OCI-LY7 (cell line): ENCODE data around the gene ALOX5. TPM values are rescaled to one million over a fixed set of nuclear protein-coding genes. Genes with fewer than 3 reads are reported as not detected.

ENCODE experiments used
- BruUV-seq: library from RNA; stranded (reverse); fragments of 400-500 nt; replicated peaks from 2 replicates; lab custom pipeline; 2021; lab: Mats Ljungman, UMichigan
- CTCF ChIA-PET: fragments of 300-600 bp; sonication (Branson Sonifier 250); formaldehyde crosslinking; loops from one replicate; lab custom pipeline; 2022; ENCODE audit warnings: antibody characterized with exemption; ENCODE audit not compliant: unreplicated experiment; lab: Charles Lee
- POLR2A ChIA-PET: fragments of 300-600 bp; sonication (Branson Sonifier 250); formaldehyde crosslinking; loops from one replicate; lab custom pipeline; 2022; ENCODE audit warnings: antibody characterized with exemption; lab: Charles Lee
- DNase-seq: peaks from one replicate; pipeline ENCODE4 v3.0.0-alpha.2; 2015; ENCODE audit warnings: low spot score
- H2AFZ ChIP-seq: fragments of 200-600 bp; sonication (generic), shearing (Covaris generic); 2 replicates; pipeline ENCODE4 v1.6.1; 2014; ENCODE audit warnings: mild to moderate bottlenecking, antibody characterized with exemption, low read length, moderate library complexity
- H3K27ac ChIP-seq: fragments of 200-600 bp; sonication (generic); 2 replicates; pipeline ENCODE4 v1.5.1; 2014; ENCODE audit warnings: mixed run types, low read depth, mild to moderate bottlenecking, moderate library complexity, low read length, inconsistent platforms; ENCODE audit not compliant: poor library complexity, severe bottlenecking
- H3K36me3 ChIP-seq: fragments of 200-600 bp; sonication (generic); 2 replicates; pipeline ENCODE4 v1.6.1; 2014; ENCODE audit warnings: mild to moderate bottlenecking, antibody characterized with exemption, low read length, moderate library complexity, mixed read lengths; ENCODE audit not compliant: insufficient read depth
- H3K4me1 ChIP-seq: fragments of 200-600 bp; sonication (generic); 2 replicates; pipeline ENCODE4 v1.5.1; 2014; ENCODE audit warnings: mild to moderate bottlenecking, low read length; ENCODE audit not compliant: insufficient read depth, poor library complexity, severe bottlenecking
- H3K4me2 ChIP-seq: fragments of 200-600 bp; sonication (generic); 2 replicates; pipeline ENCODE4 v1.6.1; 2014; ENCODE audit warnings: mild to moderate bottlenecking, low read length
- H3K4me3 ChIP-seq: fragments of 200-600 bp; sonication (generic); 2 replicates; pipeline ENCODE4 v1.5.1; 2014; ENCODE audit warnings: mild to moderate bottlenecking, low read depth, low read length; ENCODE audit not compliant: poor library complexity, severe bottlenecking
- H3K79me2 ChIP-seq: fragments of 200-600 bp; sonication (generic); 2 replicates; pipeline ENCODE4 v1.6.1; 2016; ENCODE audit warnings: low read depth, mild to moderate bottlenecking, low read length, moderate library complexity, mixed read lengths; ENCODE audit not compliant: insufficient read depth
- H3K9me2 ChIP-seq: fragments of 200-600 bp; sonication (generic); 2 replicates; pipeline ENCODE4 v1.6.1; 2016; ENCODE audit warnings: mild to moderate bottlenecking, low read length, mixed read lengths; ENCODE audit not compliant: insufficient read depth
- H3K9me3 ChIP-seq: fragments of 200-600 bp; sonication (generic); 2 replicates; pipeline ENCODE4 v1.6.1; 2014; ENCODE audit warnings: mild to moderate bottlenecking, mixed run types, low read length, mixed read lengths
- H4K20me1 ChIP-seq: fragments of 200-600 bp; sonication (generic); 2 replicates; pipeline ENCODE4 v1.6.1; 2014; ENCODE audit warnings: mild to moderate bottlenecking, antibody characterized with exemption, low read length, moderate library complexity, mixed read lengths; ENCODE audit not compliant: insufficient read depth
- CTCF ChIP-seq: fragments of 200-600 bp; sonication (generic); conservative IDR thresholded peaks from 2 replicates; pipeline ENCODE4 v1.5.1; 2014; ENCODE audit warnings: mild to moderate bottlenecking, antibody characterized with exemption, low read length, moderate library complexity, mixed read lengths
- EZH2phosphoT487 ChIP-seq: fragments of 200-600 bp; sonication (generic); IDR thresholded peaks from 2 replicates; pipeline ENCODE4 v1.6.1; 2018; ENCODE audit warnings: low read depth, borderline replicate concordance, mild to moderate bottlenecking, mixed run types, antibody characterized with exemption, low read length, moderate library complexity, mixed read lengths
- intact Hi-C: fragments of 100-400 bp; cut with micrococcal nuclease; formaldehyde crosslinking; loops from one replicate; pipeline ENCODE4 v1.10.0; 2022; ENCODE audit not compliant: unreplicated experiment
- total RNA-seq, 2 experiments: library from RNA; depleted of rRNA in 1 of 2; stranded (reverse); fragments of >200 nt in 1 of 2; shearing (Covaris generic) in 1 of 2; gene quantifications; 2 replicates each; pipeline ENCODE4 v1.2.3, GENCODE V29; 2014 to 2022

ALOX5 gene
- total RNA-seq, 2 experiments from 2014 or later: 139 to 164 TPM

- Histone ChIP-seq H3K36me3 (peaks cover 79% of the 10 kb centered on the region), H3K9me3 (no peaks in the 10 kb centered on the region), H2AFZ (no peak overlapping the region), H3K4me3 (no peak overlapping the region), H3K9me2 (no peaks in the 10 kb centered on the region), H4K20me1 (peaks cover 10% of the 10 kb centered on the region; the same call in 1 of the 2 replicates), H3K79me2 (no peaks in the 10 kb centered on the region), H3K27ac (no peak overlapping the region), H3K4me1 (peaks cover 23% of the 10 kb centered on the region), H3K4me2 (no peak overlapping the region)
- CTCF ChIA-PET: no interaction called here
- DNase-seq: no peak
- BruUV-seq: no TSS peak
- POLR2A ChIA-PET: no interaction called here
- no peak for TF ChIP-seq CTCF
- intact Hi-C loops: no loop called here
These were observed 50.0 kb downstream of the ALOX5 start for GRCh38 chr10:45423976-45424499.

- Histone ChIP-seq H3K79me2 (no peaks in the 10 kb centered on the region), H3K9me3 (no peaks in the 10 kb centered on the region), H3K4me1 (peaks cover 15% of the 10 kb centered on the region), H3K27ac (no peak overlapping the region), H2AFZ (no peak overlapping the region), H3K4me2 (no peak overlapping the region), H3K36me3 (peaks cover 86% of the 10 kb centered on the region), H3K9me2 (no peaks in the 10 kb centered on the region), H3K4me3 (no peak overlapping the region), H4K20me1 (peaks cover 11% of the 10 kb centered on the region; the same call in 1 of the 2 replicates)
- BruUV-seq: no TSS peak
- intact Hi-C loops: no loop called here
- no peak for DNase-seq
- POLR2A ChIA-PET: interaction anchor here (0.9 kb wide), 1 partner anchor 9 kb away, joined by 3 read pairs; no protein-coding TSS in a partner anchor
- TF ChIP-seq CTCF (no peak), EZH2phosphoT487 (no peak)
- CTCF ChIA-PET: no interaction called here
These were observed 50.8 kb downstream of the ALOX5 start for GRCh38 chr10:45424668-45425404.
